Tongue (tissue), 2 donors: ENCODE measurements around the gene ZBTB21. TPM values are rescaled to one million over a fixed set of nuclear protein-coding genes. Genes with fewer than 3 reads are reported as not detected.

Experiments
- DNase-seq: peaks from one replicate; pipeline ENCODE4 v3.0.0-alpha.2; 2015
- total RNA-seq: library from RNA; depleted of rRNA; stranded (reverse); fragments of >200 nt; gene quantifications from one replicate; pipeline ENCODE4 v1.2.3, GENCODE V29; 2014

The ZBTB21 gene
- total RNA-seq, 1 donor from 2014 or later = 10.7 TPM

DNA sequence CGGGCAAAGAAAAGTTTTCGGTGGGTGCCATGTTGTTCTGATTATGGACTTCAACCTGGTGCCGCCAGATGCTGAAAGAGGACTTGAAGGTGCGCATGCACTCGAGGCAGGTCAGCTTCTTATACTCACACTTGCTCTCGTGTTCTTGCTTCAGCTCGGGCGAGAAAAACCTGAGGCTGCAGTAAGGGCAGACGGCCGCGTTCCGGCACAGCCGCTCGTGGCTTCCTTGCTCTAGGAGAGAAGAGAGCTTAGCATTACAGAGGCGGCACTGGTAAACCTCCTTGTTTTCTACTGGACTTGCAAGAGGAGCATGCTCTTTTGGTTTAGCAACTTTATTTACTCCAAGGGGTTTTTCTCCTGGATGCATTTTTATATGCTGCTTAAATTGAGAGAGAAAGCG lies 18.5 kb downstream of the ZBTB21 start:
- no peak for DNase-seq

DNA sequence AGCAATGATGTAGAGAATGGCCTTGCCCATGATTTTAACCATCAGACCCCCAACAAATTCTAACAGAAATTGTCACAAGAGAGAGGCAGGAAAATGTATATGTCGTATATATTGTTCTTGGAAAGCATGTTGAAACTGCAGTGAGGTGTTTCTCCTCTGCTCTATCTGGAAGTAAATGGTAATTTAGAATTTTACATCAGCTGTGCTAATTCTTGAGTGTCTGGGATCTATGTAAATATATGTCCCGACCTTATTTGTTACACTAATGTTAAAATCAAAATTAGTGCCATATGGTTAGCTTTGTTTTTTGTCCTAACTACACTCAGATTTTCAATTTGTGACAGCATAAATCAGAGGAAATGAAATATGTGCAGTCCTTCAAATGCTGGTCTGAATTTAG lies 20.5 kb downstream of the ZBTB21 start:
- DNase-seq = no peak

DNA sequence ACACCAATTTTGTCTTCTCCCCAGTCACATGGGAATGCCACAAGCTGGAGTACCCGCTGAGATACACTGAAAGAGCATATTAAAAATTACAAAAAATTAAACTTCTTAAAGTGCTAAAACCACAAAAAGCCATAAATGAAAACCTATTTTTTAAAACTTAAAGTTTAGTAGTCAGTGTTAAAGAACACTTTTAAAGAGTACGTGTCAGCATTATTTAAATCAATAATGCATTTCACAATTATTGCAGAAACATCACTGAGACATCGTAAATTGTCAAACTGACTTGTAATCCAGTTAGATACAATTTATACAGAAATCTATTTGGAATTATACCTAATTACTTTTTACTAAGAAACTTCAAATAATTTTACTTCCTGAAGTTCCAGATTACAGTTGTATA lies 22.9 kb downstream of the ZBTB21 start:
- DNase-seq = no peak

DNA sequence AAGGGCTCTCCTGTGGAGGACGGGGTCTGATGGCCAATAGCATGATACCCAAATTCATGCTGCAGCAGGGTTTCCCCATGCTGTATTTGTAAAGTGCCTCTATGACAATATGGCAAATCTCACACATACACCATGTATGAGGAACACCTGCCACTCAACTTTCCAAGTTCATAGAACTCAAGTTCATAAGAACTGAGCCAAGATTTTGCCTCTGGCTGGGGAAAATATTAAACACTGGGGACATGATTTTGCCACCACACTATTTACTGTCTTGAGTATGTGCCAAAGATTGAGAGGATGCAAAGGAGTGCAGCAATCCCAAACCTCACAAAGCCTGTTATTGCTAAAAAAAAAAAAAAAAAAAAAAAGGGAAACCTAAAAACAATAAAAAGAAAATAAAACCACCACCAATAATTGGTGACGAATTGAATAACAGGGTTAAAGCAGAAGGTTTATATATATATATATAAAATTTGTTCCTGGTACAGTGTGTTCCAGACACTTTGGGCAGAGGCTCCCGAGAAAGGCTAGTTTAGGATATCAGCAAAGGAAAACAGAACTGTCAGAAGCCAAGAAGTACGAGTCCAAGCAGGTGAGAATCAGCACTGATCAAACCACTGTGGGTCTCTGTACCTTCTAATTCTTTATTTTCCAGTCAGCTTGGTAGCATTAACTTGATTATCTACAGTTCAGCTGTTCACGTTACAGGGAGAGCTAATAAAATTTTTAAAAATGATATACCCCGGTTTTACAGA lies 24.3 kb downstream of the ZBTB21 start:
- no peak for DNase-seq

DNA sequence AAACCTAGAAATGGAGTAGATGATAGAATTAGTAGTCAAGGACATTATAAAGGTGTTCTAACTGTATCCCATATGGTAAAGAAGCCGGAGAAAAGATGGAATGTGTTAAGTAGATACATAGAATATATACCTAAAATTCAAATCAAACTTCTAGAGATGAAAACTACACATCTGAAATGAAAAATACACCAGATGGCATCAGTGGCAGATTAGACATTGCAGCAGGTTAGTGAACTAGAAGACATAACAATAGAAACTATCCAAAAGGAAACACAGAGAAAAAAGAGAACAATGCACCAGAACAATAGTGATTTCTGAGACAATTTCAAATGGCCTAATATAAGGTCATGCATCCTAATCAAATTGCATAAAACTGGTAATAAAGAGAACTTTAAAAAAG lies 26.9 kb downstream of the ZBTB21 start:
- no peak for DNase-seq

DNA sequence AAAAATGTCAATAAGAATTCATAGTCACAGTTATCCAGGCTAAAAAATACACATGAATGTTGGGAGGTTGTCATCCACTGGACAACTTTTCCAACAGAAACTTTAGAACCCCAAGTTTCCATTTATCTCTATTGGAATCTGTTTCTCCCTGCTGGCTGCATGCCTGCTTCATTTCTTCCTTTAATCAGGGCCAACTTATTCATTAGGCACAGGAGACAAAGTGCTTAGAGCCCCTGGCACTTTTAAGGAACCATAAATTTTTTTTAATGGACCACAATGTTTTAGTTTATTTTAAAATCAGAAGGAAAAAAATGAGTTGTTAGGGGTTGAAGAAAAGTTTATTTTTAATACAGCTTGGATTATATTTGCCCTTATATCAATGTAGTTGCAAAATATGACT lies 29.6 kb downstream of the ZBTB21 start:
- DNase-seq = no peak

DNA sequence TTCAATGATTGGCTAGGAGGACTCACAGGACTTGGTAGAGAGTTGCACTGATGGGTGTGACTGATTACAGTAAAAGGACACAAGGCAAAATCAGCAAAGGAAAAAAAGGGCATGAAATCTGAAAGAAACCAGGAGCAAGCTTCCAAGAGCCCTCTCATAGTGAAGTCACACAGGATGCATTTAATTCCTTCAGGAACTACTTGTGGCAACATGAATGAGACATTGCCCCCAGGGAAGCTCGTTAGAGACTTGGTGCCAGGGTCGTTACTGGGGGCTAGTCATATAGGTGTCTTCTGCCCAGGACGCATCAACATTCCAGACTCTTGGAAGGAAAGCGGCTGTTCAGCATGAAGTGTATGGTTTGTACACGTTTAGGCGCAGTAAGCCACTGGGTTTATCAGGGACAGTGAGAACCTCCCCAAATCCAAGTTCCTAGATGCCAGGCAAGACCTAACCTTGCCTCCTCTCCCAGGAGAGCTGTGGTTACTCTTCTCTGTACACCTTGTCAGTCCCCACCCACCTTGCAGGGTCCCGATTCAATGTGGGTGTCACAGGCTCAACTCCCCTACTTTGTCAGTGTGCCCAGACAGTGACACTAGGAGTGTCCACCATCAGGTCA lies 30.3 kb downstream of the ZBTB21 start:
- DNase-seq = no peak

DNA sequence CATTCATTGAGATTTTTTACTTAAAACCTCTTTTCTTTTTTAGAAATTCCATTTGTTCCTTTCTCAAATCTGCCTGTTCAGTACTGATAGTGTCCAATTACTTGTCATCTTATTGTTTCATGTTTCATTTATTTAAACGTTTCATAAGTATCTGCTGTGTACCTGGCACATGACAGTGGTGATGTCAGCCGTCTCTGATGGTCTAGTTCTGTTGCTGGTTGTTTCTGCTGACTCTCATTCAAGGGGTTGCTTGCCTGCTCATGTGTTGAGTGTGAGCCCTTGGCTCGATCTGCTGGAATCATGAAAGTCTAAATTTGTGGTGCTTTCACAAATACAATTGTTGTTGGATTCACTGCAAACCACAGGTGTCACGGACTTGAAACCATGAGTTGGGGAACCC lies 30.8 kb downstream of the ZBTB21 start:
- no peak for DNase-seq

DNA sequence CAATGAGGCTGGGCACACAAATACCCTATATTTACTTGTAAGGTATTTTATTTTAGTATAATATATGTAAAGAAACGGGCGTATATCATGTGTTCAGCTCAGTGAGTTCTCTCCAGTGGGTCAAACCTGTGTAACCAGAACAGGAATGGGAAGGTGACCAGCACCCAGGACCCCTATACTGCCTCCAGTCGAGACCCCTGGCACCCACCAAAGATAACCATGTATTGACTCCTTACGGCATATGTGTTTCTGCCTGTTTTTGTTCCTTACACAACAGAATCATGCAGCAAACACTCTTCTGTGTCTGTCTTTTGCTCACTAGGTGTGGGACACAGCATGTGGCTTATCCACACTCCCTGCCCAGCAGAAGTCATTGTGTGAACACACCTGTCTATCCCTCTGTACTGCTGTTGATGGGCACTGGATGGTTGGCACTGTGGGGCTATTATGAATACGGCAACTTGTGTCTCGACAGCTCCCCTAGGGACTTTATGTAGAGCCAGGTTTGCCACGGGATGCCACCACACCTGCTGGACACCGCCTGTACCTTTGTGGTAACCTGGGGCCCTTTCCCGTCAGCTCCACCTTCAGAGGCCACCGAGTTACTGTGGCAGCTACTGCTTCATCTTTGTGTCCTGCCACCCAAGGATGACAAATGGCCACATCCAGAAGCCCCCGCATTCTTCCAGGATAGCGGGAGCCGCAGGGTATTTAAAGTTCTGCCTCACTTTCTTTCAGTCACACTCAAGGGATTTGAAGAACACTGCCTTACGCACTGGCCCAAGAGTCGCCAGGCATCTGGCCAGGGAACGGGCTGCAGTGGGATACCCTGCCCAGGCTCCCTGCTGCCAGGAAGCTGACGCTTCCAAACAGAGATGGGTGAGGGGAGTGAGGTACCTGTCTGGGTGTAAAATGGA lies 32.9 kb downstream of the ZBTB21 start:
- DNase-seq = no peak

DNA sequence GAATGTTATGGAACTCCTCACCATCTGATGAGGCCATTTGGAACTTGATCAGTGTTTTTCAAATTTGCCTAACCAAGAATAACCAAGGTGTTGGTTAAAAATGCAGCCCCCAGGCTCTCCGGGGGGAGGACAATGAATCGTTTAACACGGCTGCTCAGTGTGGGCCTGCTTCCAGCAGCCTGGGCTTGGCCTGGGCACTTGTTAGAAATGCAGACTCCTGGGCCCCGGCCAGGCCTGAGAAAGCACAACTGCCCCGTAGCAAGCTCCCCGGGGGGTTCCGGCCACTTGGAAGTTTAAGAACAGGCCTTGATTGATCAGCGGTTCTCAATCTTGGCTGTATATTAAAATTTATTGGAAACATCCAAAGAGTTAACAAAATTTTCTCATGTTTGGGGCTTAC lies 33.5 kb downstream of the ZBTB21 start:
- DNase-seq = no peak

DNA sequence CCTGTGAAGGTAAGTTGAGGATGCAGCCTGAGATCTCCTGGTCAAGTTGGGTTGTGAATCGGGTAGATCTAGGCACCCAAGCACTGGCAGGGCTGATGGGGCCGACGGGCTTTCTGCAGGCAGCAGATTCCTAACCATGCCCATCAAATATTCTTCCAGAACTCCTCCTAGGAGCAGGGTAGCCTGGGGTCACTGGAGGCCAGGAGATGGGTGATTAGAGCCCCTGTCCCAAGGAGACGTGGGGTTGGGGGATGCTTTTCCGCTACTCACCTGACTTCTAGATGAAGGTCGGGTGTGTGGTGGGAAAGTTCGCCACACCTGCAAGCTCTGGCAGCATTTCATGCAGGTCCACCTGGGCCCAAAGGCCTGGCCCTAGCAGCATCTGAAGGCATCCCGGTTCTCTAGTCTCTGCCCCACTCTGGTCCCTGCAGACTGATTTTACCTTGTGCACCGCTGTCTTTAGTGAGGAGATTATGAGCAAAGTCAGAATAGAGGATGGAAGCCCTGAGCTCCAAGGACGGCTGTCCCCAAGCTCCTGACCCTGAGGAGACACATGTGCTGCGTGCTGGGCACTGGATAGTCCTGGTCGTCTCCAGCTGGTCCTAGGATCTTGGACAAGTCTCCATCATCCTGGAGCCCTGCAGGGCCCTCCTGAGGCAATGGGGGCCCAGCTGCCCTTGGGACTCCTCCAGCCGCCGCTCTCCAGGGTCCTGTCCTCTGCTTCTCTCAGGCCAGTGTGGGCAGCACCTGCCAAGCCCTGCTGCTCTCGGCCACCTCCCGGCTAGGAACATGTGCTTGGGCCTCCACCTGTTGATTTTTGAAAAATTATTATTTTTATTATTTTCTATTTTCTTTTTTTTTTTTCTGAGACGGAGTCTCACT lies 34.5 kb downstream of the ZBTB21 start:
- no peak for DNase-seq

DNA sequence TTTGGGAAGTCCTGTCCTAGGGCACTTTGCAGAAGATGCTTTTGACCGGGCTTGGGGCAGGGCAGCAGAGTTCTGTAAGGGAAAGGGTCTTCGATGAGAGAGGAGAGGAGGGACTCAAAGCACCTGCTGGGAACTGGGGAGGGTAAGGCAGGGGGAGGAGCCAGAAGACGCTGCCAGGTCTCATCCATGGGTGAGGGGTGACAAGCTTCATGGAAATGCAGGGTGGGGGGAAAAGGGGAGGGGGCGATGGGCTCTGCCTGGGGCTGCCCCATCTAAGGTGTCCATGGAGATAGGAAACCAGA lies 35.5 kb downstream of the ZBTB21 start:
- DNase-seq = no peak

DNA sequence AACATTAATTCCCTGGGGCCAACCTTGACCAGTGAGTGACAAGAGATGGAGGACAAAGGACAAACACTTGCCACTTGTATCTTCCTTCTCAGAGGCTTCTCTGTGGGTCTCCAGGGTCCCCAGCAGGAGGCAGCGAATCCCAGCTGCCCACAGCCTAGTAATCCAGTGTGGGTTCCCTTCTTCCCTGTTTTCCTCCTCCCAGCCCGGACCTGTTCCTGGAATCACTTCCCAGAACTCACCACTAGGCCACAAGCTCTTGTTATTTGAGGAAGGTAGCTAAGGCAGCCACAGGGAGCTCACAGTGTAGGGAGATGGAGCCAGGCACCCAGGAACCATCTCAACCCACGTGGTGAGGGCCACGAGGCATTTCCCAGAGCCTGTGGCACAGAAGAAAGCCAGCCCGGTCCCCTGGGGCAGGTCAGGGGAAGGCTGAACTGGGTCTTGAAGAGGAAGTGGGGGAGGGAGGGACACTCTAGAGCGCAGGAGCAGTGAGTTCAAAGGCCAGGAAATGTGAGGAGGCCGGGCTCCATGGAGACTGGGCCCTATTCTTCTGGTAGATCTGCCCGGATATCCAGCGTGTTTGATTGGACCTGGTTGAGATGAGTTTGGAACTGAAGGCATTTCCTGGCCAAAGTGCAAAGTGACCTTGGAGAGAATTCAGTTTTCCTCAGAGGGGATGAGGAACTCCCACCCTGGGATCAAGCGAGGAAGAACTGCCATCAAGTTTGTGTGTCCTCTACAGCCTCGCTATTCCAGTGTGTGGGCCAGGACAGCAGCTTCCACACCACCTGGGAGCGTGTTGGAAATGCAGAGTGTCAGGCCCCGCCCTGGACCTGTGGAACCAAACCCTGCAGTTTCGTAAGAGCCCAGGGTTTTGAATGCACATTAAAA lies 36.1 kb downstream of the ZBTB21 start:
- no peak for DNase-seq

DNA sequence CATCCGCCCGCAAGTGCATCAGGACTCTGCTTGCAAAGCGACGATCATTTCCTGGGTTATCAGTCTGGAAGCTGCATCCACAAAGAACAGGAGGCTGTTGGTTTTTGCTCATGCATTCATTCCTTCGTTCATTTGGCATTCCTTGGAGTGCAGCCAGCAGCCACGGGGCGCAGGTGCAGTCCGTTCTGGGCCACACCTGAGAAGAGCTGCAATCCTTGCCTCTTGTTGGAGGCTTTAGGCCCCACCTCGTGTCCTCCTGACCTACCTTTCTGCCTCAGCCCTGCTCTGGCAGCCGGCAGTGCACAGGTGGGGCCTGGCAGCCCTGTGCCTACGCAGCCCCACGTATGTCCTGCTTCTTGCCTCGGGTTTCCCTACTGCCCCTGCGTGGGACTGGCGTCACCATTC lies 36.7 kb downstream of the ZBTB21 start:
- DNase-seq = no peak

DNA sequence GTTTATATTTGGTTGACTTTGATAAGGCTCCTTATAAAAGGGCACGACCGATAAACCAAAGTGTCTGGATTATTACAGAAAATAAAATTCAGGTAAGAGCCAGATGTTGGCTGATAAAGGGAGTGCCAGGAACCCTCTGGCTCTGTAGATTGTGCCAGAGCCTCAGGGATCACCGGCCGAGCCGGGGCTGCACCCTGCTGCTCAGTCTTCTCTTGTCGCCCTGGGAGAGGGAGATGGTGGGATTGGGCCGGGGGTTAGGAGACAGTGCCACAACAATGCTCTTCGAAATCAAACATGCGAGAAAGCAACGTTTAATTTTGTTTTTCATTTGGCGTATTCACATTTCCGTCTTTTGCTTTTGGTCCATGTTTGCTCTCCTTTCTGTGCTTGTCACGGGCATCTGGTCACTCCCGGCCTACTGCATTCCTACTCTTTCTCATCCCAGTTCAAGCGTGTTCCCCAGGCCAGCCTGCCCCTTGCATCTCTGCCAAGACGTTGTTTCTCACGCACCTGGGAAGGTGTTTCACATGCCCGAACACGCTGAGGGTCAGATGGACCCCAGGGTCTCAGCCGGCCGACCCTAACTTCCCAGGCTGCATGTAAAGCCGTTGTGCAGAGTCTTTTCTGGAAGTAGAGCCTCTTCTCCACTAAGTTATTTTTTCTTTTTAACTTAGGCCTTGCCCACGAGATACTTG lies 37.5 kb downstream of the ZBTB21 start:
- no peak for DNase-seq

DNA sequence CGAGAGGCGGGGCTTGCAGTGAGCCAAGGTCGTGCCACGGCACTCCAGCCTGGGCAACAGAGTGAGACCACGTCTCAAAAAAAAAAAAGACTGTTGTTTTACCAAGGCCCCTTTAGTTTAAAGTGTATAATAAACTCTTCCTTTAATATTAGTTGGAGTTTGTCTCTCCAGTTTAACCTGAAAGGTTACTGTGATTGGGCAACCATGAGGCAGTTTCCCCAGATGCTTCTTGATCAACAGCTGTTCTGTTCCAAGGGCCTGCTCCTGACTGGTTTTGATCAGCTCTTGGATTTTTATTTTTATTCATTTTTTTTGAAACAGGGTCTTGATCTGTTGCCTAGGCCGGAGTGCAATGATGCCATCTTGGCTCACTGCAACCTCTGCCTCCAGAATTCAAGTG lies 38.3 kb downstream of the ZBTB21 start:
- DNase-seq = no peak

DNA sequence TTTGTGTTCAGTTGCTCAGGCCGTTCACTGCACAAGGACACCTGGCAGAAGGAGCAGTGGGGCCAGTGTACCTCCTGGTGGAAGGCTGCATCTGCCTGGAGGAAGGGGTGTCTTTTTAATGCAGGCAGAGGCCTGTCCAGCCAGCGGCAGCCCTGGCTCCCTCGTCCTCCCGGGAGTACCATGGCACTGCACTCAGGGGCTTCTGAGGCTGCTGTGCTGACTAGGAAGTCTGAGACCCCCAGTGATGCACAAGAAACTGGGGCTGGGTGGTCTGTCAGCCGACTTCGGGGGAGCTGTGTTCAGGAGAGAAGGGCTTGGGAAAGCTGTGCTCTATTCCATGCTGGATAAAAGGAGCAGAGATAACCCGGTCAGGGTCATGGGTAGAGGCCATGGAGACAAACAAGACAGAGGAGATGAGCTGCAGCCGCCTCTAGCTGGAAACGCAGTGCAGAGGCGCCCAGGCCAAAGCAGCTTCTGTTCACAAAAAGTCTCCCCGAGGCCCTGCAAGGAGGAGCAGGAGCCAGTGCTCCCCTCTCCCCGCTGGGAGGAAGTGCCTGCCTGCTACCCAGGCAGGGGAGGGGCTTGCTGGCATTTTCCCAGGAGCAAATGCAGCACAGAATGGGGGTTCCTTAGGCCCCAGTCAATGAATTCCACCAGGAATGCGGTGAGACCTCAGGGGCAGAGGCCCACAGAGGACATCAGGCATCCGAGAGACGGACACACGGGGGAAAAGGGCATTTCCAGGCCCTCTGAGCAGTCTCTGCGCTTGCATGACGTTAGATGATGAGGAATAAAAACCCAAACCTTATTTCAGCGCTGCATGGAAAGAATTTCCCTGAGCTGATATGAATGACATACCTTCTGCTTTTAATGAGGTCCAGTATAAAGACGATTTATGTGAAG lies 39.2 kb downstream of the ZBTB21 start:
- DNase-seq = no peak

DNA sequence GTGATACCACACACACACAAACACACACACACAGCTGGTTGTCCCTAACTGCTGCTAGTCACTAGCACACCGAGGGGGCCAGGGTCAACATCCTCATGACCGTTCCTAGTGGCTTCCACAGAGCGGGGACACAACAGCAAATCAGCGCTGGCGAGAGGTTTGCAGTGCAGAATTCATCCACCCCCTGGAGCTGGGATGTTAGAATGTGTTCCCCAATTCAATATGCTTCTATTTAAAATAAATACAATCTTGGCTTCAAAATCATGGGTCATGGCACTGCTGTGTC lies 40.1 kb downstream of the ZBTB21 start:
- DNase-seq = no peak

DNA sequence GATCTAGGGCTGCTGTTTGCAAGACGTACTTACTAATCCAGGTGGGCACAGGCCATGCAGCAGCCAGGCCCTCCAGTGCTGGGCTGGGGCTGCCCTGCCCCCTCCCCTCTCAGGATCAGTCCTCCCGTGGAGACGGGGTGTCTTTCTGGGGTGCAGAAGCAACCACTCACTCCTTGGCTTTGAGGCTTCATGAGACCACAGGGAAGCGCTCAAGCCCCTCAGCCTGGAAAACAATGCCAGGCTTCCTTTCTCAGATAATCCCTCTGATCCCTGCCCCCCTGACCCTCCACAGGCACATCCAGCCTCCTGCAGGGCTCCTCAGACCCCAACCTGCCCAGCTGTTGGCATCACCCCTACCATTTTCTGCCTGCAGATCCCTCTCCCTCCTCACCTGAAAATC lies 42.5 kb downstream of the ZBTB21 start:
- no peak for DNase-seq
